ENCODE results near the gene CCDC86.
A peak's percentile ranks its signal among the peaks of the same experiment; 100 is the strongest.

The CCDC86 gene

DNA sequence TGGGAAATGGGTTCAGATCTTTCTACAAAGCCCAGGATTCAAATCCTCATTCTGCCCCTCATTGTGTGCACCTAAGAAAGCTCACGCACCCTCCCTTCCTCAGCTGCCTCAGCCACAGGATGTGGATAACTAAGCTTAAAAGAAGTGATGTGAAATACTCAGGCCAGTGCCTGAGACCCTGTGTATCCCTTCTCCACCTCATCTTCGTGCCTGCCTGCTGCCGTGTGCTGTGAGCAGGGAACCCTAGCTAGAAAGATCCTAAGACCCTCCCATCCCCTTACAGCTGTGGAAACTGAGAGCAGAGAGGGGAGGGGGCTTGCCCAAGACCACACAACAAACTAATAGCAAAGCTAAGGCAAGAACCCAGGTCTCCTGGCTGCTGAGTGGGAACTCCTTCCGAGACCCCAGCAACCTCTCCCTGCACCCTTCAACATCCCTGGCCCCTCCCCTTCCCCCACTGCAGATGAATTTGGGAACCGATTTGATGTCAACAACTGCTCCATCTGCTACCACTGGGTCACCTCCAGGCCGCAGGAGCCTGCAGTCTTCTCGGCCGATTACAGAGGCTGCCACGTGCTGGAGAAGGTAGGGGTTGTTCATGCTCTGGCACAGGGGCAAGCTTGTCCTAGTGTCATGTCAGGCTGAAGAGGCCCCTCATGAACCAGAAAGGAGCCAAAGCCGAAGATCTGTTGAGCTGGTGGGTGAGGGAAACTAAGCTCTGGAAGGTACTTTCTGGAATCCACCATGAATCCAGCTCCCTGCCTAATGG, 27.0 kb downstream of the CCDC86 start:
- DNase-seq (ENCODE audit: low read depth, low spot score), result no peak

GRCh38 chr11:60869451-60869825, 27.5 kb downstream of the CCDC86 start:
- no peak for DNase-seq (ENCODE audit: low read depth, low spot score)

GRCh38 chr11:60870276-60870675, 28.4 kb downstream of the CCDC86 start:
- peak; percentile 55 for DNase-seq (ENCODE audit: low read depth, low spot score)

DNA sequence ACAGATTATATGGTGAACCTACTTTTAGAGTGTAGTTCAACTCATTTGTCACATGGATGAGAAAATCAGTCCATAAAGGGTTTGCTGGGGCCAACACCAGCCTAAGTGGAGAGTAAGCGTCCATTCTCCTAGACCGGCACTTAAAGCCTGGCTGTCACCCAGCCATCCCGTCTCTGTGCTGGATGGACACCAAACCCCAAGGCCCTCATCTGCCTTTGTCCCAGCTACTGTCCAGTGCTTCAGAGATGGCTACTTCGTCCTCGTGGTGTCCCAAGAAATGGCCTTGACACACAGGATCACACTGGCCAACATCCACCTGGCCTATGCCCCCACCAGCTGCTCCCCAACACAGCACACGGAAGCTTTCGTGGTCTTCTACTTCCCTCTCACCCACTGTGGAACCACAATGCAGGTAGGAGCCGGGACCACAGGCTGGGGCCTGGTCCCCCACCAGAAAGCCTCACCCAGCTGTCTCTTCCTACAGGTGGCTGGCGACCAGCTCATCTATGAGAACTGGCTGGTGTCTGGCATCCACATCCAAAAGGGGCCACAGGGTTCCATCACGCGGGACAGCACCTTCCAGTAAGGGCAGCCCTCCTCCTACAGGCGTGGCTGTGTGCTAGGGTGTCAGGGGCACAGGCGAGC, 28.9 kb downstream of the CCDC86 start:
- no peak for DNase-seq (ENCODE audit: low read depth, low spot score)

GRCh38 chr11:60871378-60872061, 29.6 kb downstream of the CCDC86 start:
- DNase-seq (ENCODE audit: low read depth, low spot score), result no peak

GRCh38 chr11:60872124-60872960, 30.4 kb downstream of the CCDC86 start:
- DNase-seq (ENCODE audit: low read depth, low spot score), result no peak

GRCh38 chr11:60872961-60873524, 31.1 kb downstream of the CCDC86 start:
- DNase-seq (ENCODE audit: low read depth, low spot score), result peak; percentile 66

DNA sequence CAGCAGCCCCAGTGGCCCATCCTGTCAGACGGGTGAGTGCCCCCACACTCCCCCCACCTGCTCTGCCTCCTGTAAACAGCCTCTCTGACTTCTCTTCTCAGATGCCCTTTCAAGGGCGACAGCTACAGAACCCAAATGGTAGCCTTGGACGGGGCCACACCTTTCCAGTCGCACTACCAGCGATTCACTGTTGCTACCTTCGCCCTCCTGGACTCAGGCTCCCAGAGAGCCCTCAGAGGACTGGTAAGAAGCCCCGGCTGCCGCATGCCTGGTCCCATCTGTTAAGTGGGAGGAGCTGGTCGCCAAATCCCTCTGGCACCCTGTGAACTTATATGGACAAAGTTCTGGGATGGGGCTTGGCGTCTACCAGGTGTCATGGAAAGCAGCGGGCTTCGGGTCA, 31.6 kb downstream of the CCDC86 start:
- DNase-seq (ENCODE audit: low read depth, low spot score), result no peak

DNA sequence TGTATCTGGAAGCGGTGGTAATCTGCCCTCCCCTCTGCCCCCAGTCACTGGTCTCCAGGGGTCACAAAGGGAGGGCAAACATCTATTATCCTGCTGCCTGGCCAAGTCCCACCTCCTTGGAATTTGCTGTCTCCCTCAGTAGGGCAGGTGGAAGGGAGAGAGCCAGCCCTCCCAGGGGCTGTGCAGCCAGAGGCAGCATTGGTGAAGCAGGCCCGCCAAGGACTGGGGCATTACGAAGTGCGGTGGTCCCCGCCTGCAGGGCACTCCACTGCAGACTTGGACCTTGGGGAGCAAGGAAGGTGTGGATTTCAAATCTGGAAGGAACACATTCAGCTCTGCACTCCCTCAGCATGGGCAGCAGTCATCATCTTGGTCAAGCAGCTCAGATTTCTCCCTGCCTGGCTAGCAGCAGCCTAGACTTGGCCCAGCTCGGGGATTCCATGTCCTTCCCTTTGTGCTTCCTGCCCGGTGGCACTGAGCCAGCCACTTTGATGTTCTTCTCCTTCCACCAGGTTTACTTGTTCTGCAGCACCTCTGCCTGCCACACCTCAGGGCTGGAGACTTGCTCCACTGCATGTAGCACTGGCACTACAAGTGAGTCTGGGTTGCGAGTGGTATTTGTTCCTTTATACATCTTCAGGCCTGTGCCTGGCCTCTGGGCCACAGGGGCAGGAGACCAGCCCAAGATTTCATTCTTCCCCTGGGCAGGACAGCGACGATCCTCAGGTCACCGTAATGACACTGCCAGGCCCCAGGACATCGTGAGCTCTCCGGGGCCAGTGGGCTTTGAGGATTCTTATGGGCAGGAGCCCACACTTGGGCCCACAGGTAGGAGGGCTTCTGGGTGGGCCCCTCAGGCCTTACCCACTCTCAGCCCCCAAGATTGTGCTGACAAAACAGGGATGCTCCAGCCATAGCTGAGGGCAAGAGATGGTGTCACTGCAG, 32.8 kb downstream of the CCDC86 start:
- DNase-seq (ENCODE audit: low read depth, low spot score), result no peak

- no peak for DNase-seq (ENCODE audit: low read depth, low spot score)
These were observed 33.7 kb downstream of the CCDC86 start for GRCh38 chr11:60875366-60876167.

- DNase-seq (ENCODE audit: low read depth, low spot score), result no peak
These were observed 34.2 kb downstream of the CCDC86 start for GRCh38 chr11:60876168-60876485.

- no peak for DNase-seq (ENCODE audit: low read depth, low spot score)
These were observed 36.6 kb downstream of the CCDC86 start for GRCh38 chr11:60878245-60879101.

DNA sequence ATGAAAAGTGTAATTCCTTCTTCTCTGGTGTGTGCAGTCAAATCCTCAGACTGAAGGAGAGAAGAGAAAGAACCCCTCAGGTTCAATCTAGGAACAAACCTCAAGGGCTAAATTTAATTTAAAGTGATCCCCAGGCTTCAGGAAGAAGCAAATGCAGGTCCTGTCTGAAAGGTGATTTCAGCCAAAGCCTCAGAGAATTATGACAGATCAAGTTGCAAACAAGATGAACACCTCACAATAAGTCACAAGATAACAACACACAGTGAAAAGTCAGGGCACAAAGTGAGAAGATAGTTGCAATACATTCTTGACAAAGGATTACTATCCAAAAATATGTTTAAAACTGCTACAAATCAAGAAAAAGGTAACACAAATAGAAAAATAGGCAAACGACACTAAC, 37.2 kb downstream of the CCDC86 start:
- DNase-seq (ENCODE audit: low read depth, low spot score), result no peak

DNA sequence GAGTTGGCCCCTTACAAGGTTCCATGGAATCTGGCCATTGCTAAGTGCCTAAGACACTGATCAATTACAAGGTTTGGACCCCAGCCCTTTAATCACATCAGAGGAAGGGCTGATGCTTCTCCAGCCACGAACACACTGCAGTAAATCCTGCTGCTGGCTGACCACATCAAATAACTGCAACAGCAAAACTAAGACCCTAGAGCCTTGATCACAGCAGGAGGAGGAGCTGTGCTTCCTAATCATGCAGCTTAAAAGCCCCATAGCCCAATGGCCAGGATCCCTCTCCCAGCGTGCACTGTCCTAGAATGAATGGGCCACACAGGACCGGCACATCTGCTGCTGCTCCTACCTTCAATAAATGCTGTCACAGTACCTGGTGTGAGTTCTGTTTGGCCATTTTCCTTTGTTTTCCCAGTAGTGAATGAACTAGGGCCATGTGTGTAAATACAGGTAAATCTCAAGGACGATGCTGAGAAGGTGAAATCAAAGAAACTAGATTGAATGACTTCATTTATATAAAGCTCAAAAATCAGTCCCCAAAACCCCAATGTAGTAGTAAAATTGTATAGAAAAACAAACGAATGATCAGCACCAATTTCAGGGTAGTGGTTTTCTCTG, 38.2 kb downstream of the CCDC86 start:
- DNase-seq (ENCODE audit: low read depth, low spot score), result no peak

DNA sequence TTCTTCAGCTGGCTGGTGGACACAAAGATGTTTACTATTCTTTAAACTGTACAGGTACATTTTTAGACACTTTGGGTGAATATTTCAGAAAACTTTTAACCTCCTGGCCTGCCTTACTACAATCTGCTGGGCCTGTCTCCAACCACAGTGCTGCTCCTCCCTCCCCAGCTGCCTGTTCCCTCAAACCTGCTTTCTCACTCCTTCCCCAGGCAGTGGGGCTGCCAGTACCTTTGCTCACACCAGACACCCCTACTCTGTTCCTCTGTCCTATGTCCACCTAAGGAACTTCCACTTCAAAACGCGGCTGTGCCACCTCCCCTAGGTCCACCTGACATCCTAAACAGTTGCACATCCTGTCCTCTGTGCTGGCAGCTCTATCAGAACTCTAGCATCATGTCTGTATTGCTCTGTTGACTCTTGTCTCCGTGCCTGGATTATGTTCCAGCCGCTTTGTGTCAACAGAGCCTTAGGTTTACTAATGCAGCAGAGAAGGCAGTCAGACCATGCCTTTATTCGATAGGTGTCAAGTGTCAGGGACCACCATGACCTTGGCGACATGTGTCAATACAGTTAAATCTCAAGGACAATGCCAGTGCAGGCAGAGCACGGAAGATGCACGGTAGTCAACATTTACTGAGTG, 38.9 kb downstream of the CCDC86 start:
- DNase-seq (ENCODE audit: low read depth, low spot score), result no peak

GRCh38 chr11:60887556-60887955, 45.6 kb downstream of the CCDC86 start:
- DNase-seq (ENCODE audit: low read depth, low spot score), result peak; percentile 58

DNA sequence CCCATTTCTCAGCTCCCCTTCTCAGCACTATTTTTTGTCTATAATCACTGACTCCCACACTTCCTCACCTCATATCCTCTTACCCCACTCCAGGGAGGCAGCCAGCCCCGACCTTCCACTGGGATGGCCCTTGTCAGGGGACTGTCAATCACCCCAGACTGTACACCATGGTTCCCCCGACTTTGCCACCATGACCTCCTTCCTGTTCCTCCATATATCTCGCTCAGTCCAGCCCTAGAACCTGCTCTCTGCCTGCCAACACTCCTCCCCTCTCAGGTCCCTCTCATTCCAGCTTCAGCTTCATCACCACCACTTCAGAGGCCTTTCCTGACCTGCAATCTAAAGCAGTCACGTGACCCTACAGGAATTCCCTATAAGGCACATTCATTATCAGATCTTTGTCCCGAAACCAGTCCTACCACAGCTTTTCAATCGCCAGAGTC, 48.0 kb downstream of the CCDC86 start:
- DNase-seq (ENCODE audit: low read depth, low spot score), result peak; percentile 51

GRCh38 chr11:60890696-60891095, 48.8 kb downstream of the CCDC86 start:
- no peak for DNase-seq (ENCODE audit: low read depth, low spot score)

All from ELF-1 (cell line).